ENCODE measurements around the gene SLC26A6.

SLC26A6 gene

GRCh38 chr3:48585411-48585810 is 49.9 kb downstream of the SLC26A6 start:
- TF ChIP-seq, protein P1, sequence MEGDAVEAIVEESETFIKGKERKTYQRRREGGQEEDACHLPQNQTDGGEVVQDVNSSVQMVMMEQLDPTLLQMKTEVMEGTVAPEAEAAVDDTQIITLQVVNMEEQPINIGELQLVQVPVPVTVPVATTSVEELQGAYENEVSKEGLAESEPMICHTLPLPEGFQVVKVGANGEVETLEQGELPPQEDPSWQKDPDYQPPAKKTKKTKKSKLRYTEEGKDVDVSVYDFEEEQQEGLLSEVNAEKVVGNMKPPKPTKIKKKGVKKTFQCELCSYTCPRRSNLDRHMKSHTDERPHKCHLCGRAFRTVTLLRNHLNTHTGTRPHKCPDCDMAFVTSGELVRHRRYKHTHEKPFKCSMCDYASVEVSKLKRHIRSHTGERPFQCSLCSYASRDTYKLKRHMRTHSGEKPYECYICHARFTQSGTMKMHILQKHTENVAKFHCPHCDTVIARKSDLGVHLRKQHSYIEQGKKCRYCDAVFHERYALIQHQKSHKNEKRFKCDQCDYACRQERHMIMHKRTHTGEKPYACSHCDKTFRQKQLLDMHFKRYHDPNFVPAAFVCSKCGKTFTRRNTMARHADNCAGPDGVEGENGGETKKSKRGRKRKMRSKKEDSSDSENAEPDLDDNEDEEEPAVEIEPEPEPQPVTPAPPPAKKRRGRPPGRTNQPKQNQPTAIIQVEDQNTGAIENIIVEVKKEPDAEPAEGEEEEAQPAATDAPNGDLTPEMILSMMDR (IDR thresholded peaks at IDR 0.05; ENCODE audit: extremely low read depth, missing control alignments) = no peak
- no peak for DNase-seq (ENCODE audit: low spot score)

GRCh38 chr3:48584836-48585235 is 50.4 kb downstream of the SLC26A6 start:
- DNase-seq (ENCODE audit: low spot score) = no peak
- TF ChIP-seq, protein P1 (IDR thresholded peaks at IDR 0.05; ENCODE audit: extremely low read depth, missing control alignments) = no peak

GRCh38 chr3:48581621-48582481 is 53.4 kb downstream of the SLC26A6 start:
- TF ChIP-seq, protein P1 (IDR thresholded peaks at IDR 0.05; ENCODE audit: extremely low read depth, missing control alignments) = no peak
- DNase-seq (ENCODE audit: low spot score) = no peak

- no peak for DNase-seq (ENCODE audit: low spot score)
- TF ChIP-seq, protein P1 (IDR thresholded peaks at IDR 0.05; ENCODE audit: extremely low read depth, missing control alignments) = no peak
Observed at GRCh38 chr3:48576647-48577046, 58.6 kb downstream of the SLC26A6 start.

All from GM20000 (cell line).